HG02884 (cell line): ENCODE measurements around the gene SKAP1.
"Not testable (repeated sequence)": the region's sequence is repeated elsewhere in the genome, so short reads cannot be mapped to it uniquely, and the experiment has no call there.

Source experiments
- ATAC-seq: cut with Tn5 transposase; IDR thresholded peaks from one replicate; pipeline ENCODE4 v1.9.1; 2021; ENCODE audit warnings: mild to moderate bottlenecking, moderate library complexity; ENCODE audit not compliant: unreplicated experiment

The SKAP1 gene

GRCh38 chr17:48250059-48250458 is 180.0 kb downstream of the SKAP1 start:
- not testable (repeated sequence) for ATAC-seq

- ATAC-seq = no peak
These were observed 182.4 kb downstream of the SKAP1 start for GRCh38 chr17:48247603-48248002.

- no peak for ATAC-seq
These were observed 183.0 kb downstream of the SKAP1 start for GRCh38 chr17:48247038-48247437.

GRCh38 chr17:48246612-48247011 is 183.4 kb downstream of the SKAP1 start:
- ATAC-seq = no peak

GRCh38 chr17:48245465-48246033 is 184.5 kb downstream of the SKAP1 start:
- not testable (repeated sequence) for ATAC-seq

GRCh38 chr17:48244814-48245213 is 185.2 kb downstream of the SKAP1 start:
- no peak for ATAC-seq

GRCh38 chr17:48244121-48244711 is 185.8 kb downstream of the SKAP1 start:
- ATAC-seq = no peak

GRCh38 chr17:48241770-48242497 is 188.1 kb downstream of the SKAP1 start:
- no peak for ATAC-seq

- ATAC-seq = no peak
These were observed 188.9 kb downstream of the SKAP1 start for GRCh38 chr17:48241131-48241591.

GRCh38 chr17:48240562-48241130 is 189.4 kb downstream of the SKAP1 start:
- ATAC-seq = no peak

GRCh38 chr17:48240122-48240521 is 189.9 kb downstream of the SKAP1 start:
- ATAC-seq = no peak

GRCh38 chr17:48239603-48239995 is 190.4 kb downstream of the SKAP1 start:
- ATAC-seq = no peak

- ATAC-seq = no peak
These were observed 190.9 kb downstream of the SKAP1 start for GRCh38 chr17:48238933-48239602.

GRCh38 chr17:48237456-48237855 is 192.6 kb downstream of the SKAP1 start:
- no peak for ATAC-seq

GRCh38 chr17:48236681-48237134 is 193.3 kb downstream of the SKAP1 start:
- ATAC-seq = no peak

GRCh38 chr17:48234922-48235321 is 195.1 kb downstream of the SKAP1 start:
- ATAC-seq = no peak

- ATAC-seq = no peak
These were observed 197.7 kb downstream of the SKAP1 start for GRCh38 chr17:48231995-48232959.

- no peak for ATAC-seq
These were observed 200.1 kb downstream of the SKAP1 start for GRCh38 chr17:48229936-48230335.

GRCh38 chr17:48228720-48229119 is 201.3 kb downstream of the SKAP1 start:
- no peak for ATAC-seq
